Spinal cord (tissue), 10 donors: ENCODE results near the gene OR10H5. TPM values are rescaled to one million over a fixed set of nuclear protein-coding genes. Genes with fewer than 3 reads are reported as not detected.
"Not testable (repeated sequence)": the region's sequence is repeated elsewhere in the genome, so short reads cannot be mapped to it uniquely, and the experiment has no call there.

Experiments used
- DNase-seq, 6 donors: peaks; one replicate each; pipeline versions ENCODE4 v3.0.0 to v3.0.0-alpha.2; 2013 to 2015; ENCODE audit warnings: low spot score in 6 of 6, low read depth in 4 of 6
- H3K27ac ChIP-seq: one replicate; pipeline ENCODE4 v1.5.1; 2013; ENCODE audit warnings: low read depth, low read length, control low read depth
- H3K27me3 ChIP-seq: one replicate; pipeline ENCODE4 v1.6.1; 2013; ENCODE audit warnings: low read length; ENCODE audit not compliant: control insufficient read depth, insufficient read depth
- H3K36me3 ChIP-seq: one replicate; pipeline ENCODE4 v1.6.1; 2013; ENCODE audit warnings: low read length; ENCODE audit not compliant: control insufficient read depth, insufficient read depth
- H3K4me1 ChIP-seq: one replicate; pipeline ENCODE4 v1.6.1; 2013; ENCODE audit warnings: low read length; ENCODE audit not compliant: control insufficient read depth, insufficient read depth
- H3K4me3 ChIP-seq: one replicate; pipeline ENCODE4 v1.5.1; 2013; ENCODE audit warnings: low read depth, low read length, control low read depth
- H3K9me3 ChIP-seq: one replicate; pipeline ENCODE4 v1.6.1; 2013; ENCODE audit warnings: low read length; ENCODE audit not compliant: control insufficient read depth, insufficient read depth
- WGBS: methylation state at CpG from one replicate; pipeline ENCODE4 v1.1.5; 2013; ENCODE audit warnings: missing lambda C conversion rate; ENCODE audit not compliant: insufficient coverage; 5-methylcytosine and 5-hydroxymethylcytosine counted together
- polyA plus RNA-seq, 2 donors: library from polyadenylated mRNA; unstranded; fragments of 120-200 nt; gene quantifications; one replicate each; pipeline ENCODE4 v1.2.1, GENCODE V29; 2013; ENCODE audit not compliant: insufficient read length in 2 of 2
- total RNA-seq, 2 donors: library from RNA; depleted of rRNA in 1 of 2; stranded (reverse); fragments of 120-200 nt in 1 of 2; fragments of >200 nt in 1 of 2; gene quantifications; one replicate each; pipeline versions ENCODE4 v1.2.3 to v1.2.4, GENCODE V29; 2013 to 2014
- donor health status: healthy.

OR10H5 gene
- total and polyA plus RNA-seq, 4 donors: under 0.01 to 0.24 (median 0.11) TPM; not detected in 1

- no CpG with 5 or more reads among the region's 2 CpGs for WGBS
- Histone ChIP-seq H3K36me3 (no peaks in the 10 kb centered on the region), H3K27ac (no peak overlapping the region), H3K4me1 (peaks cover 4% of the 10 kb centered on the region), H3K4me3 (no peak overlapping the region), H3K9me3 (no peaks in the 10 kb centered on the region), H3K27me3 (no peaks in the 10 kb centered on the region)
- no peak for DNase-seq
Observed at GRCh38 chr19:15840833-15841232, 53.4 kb downstream of the OR10H5 start.

- peaks cover 5% of the 10 kb centered on the region for H3K27me3 ChIP-seq
- H3K27ac ChIP-seq: no peak overlapping the region
- whole genome bisulfite sequencing: 50% methylated on average over 8 of the region's 11 CpGs
- no peak for DNase-seq
- H3K4me1 ChIP-seq: no peaks in the 10 kb centered on the region
- H3K9me3 ChIP-seq: no peaks in the 10 kb centered on the region
- H3K4me3 ChIP-seq: no peak overlapping the region
- no peaks in the 10 kb centered on the region for H3K36me3 ChIP-seq
Observed at GRCh38 chr19:15841875-15842569, 54.6 kb downstream of the OR10H5 start.

GRCh38 chr19:15843203-15843893 lies 55.9 kb downstream of the OR10H5 start:
- Histone ChIP-seq H3K27ac (no peak overlapping the region), H3K9me3 (no peaks in the 10 kb centered on the region), H3K4me3 (no peak overlapping the region), H3K36me3 (no peaks in the 10 kb centered on the region), H3K27me3 (peaks cover 5% of the 10 kb centered on the region), H3K4me1 (no peaks in the 10 kb centered on the region)
- WGBS: 67% methylated on average over 1 of the region's 5 CpGs
- DNase-seq: no peak

- not testable (repeated sequence) for DNase-seq, H3K27me3 ChIP-seq, H3K36me3 ChIP-seq, H3K4me3 ChIP-seq, H3K4me1 ChIP-seq, H3K9me3 ChIP-seq, H3K27ac ChIP-seq
- 61% methylated on average over 4 of the region's 8 CpGs for WGBS
Observed at GRCh38 chr19:15843894-15844222, 56.4 kb downstream of the OR10H5 start.

GRCh38 chr19:15846923-15847322 lies 59.5 kb downstream of the OR10H5 start:
- Histone ChIP-seq H3K4me1 (no peaks in the 10 kb centered on the region), H3K27ac (no peak overlapping the region), H3K36me3 (no peaks in the 10 kb centered on the region), H3K27me3 (peaks cover 5% of the 10 kb centered on the region), H3K9me3 (peaks cover 1% of the 10 kb centered on the region), H3K4me3 (no peak overlapping the region)
- WGBS: 72% methylated on average over 3 of the region's 6 CpGs
- DNase-seq: no peak

GRCh38 chr19:15850385-15850784 lies 62.9 kb downstream of the OR10H5 start:
- no peaks in the 10 kb centered on the region for H3K36me3 ChIP-seq
- H3K27ac ChIP-seq: no peak overlapping the region
- 94% methylated on average over 2 of the region's 3 CpGs for WGBS
- H3K4me3 ChIP-seq: no peak overlapping the region
- no peaks in the 10 kb centered on the region for H3K4me1 ChIP-seq
- DNase-seq: no peak
- peaks cover 2% of the 10 kb centered on the region for H3K9me3 ChIP-seq
- peaks cover 5% of the 10 kb centered on the region for H3K27me3 ChIP-seq

Other genes with a start within 250 kb of the OR10H5 start
- not detected for gene CYP4F8, start 172.4 kb upstream of the OR10H5 start, total RNA-seq
- gene CYP4F8, start 172.4 kb upstream of the OR10H5 start, polyA plus RNA-seq: under 1 TPM; 0.08 to 0.09 TPM
- gene CYP4F3, start 146.8 kb upstream of the OR10H5 start, total RNA-seq: 1 to 10 TPM in 1 of 2 donors, under 1 TPM in 1; 0.33 to 1.6 TPM
- gene CYP4F3, start 146.8 kb upstream of the OR10H5 start, polyA plus RNA-seq: under 1 TPM; 0.14 to 0.40 TPM
- gene CYP4F12, start 114.6 kb upstream of the OR10H5 start, total RNA-seq: 1 to 10 TPM; 2.2 to 6.8 TPM
- 1 to 10 TPM; 5.2 to 7.6 TPM for gene CYP4F12, start 114.6 kb upstream of the OR10H5 start, polyA plus RNA-seq
- not detected for gene OR10H2, start 59.6 kb upstream of the OR10H5 start, total RNA-seq
- not detected for gene OR10H2, start 59.6 kb upstream of the OR10H5 start, polyA plus RNA-seq
- gene OR10H3, start 49.7 kb upstream of the OR10H5 start, total RNA-seq: not detected
- not detected for gene OR10H3, start 49.7 kb upstream of the OR10H5 start, polyA plus RNA-seq
- gene OR10H1, start 28.0 kb downstream of the OR10H5 start, total RNA-seq: not detected
- under 1 TPM; 0.08 to 0.11 TPM for gene OR10H1, start 28.0 kb downstream of the OR10H5 start, polyA plus RNA-seq
- under 1 TPM in 1 of 2 donors, not detected in 1; 0.17 TPM for gene CYP4F2, start 110.4 kb downstream of the OR10H5 start, total RNA-seq
- gene CYP4F2, start 110.4 kb downstream of the OR10H5 start, polyA plus RNA-seq: under 1 TPM; 0.59 to 0.86 TPM
- under 1 TPM; 0.17 to 0.69 TPM for gene CYP4F11, start 146.9 kb downstream of the OR10H5 start, total RNA-seq
- not detected for gene CYP4F11, start 146.9 kb downstream of the OR10H5 start, polyA plus RNA-seq
- gene OR10H4, start 161.3 kb downstream of the OR10H5 start, total RNA-seq: not detected
- gene OR10H4, start 161.3 kb downstream of the OR10H5 start, polyA plus RNA-seq: not detected